H1 (cell line): ENCODE data around the gene RBM20. TPM values are rescaled to one million over a fixed set of nuclear protein-coding genes. Genes with fewer than 3 reads are reported as not detected.

Source experiments
- CTCF ChIA-PET: fragments of 300-600 bp; sonication (Branson Sonifier 250); formaldehyde crosslinking; loops from one replicate; lab custom pipeline; 2021; ENCODE audit not compliant: partially characterized antibody; lab: Charles Lee
- POLR2A ChIA-PET: fragments of 300-600 bp; sonication (Branson Sonifier 250); formaldehyde crosslinking; loops from one replicate; lab custom pipeline; 2021; ENCODE audit warnings: inconsistent platforms; ENCODE audit not compliant: partially characterized antibody; lab: Charles Lee
- DNase-seq, 2 experiments: peaks; one replicate each; pipeline versions ENCODE4 v3.0.0 to v3.0.0-alpha.2; 2010 to 2022; ENCODE audit warnings: low spot score in 2 of 2, low read depth in 1 of 2, mixed read lengths in 1 of 2
- FAIRE-seq: peaks from 2 replicates; lab custom pipeline; 2011; peaks lifted over from hg19 to GRCh38; lab: Jason Lieb, UNC
- H2AFZ ChIP-seq: 2 replicates; pipeline ENCODE4 v1.8.1; 2012; ENCODE audit warnings: low read length, inconsistent platforms
- H2AK5ac ChIP-seq: 2 replicates; pipeline ENCODE4 v1.6.1; 2013; ENCODE audit warnings: low read depth, low read length
- H2BK120ac ChIP-seq: replicated peaks from 2 replicates; pipeline ENCODE3; 2013; ENCODE audit warnings: low read depth, low read length, inconsistent platforms
- H2BK12ac ChIP-seq: 2 replicates; pipeline ENCODE4 v1.6.1; 2013; ENCODE audit warnings: low read depth, low read length
- H2BK15ac ChIP-seq: 2 replicates; pipeline ENCODE4 v1.6.1; 2013; ENCODE audit warnings: low read length
- H2BK20ac ChIP-seq: 2 replicates; pipeline ENCODE4 v1.6.1; 2013; ENCODE audit warnings: low read length
- H2BK5ac ChIP-seq: 2 replicates; pipeline ENCODE4 v1.6.1; 2013; ENCODE audit warnings: low read depth, low read length
- H3K14ac ChIP-seq: 2 replicates; pipeline ENCODE4 v1.6.1; 2013; ENCODE audit warnings: inconsistent platforms; ENCODE audit not compliant: insufficient read length
- H3K18ac ChIP-seq: 2 replicates; pipeline ENCODE4 v1.6.1; 2013; ENCODE audit warnings: low read length; ENCODE audit errors: extremely low read depth
- H3K23ac ChIP-seq: 2 replicates; pipeline ENCODE4 v1.6.1; 2013; ENCODE audit warnings: inconsistent platforms; ENCODE audit not compliant: insufficient read length
- H3K23me2 ChIP-seq: 2 replicates; pipeline ENCODE4 v1.6.1; 2013; ENCODE audit warnings: low read depth, low read length
- H3K27ac ChIP-seq: 2 replicates; pipeline ENCODE4 v1.6.1; 2011; ENCODE audit warnings: low read depth, low read length, inconsistent platforms
- H3K27me3 ChIP-seq, 4 experiments: replicated peaks in 1 of 4; 1 replicate in 1 of 4; 2 replicates in 3 of 4; pipeline versions ENCODE4 v1.6.1 to v1.8.1; 2011 to 2013; ENCODE audit warnings: low read length in 3 of 4, mild to moderate bottlenecking in 3 of 4, inconsistent platforms in 2 of 4, mixed read lengths in 2 of 4, moderate library complexity in 1 of 4; ENCODE audit not compliant: control insufficient read depth in 3 of 4, insufficient read depth in 3 of 4; ENCODE audit errors: extremely low read depth in 1 of 4
- H3K36me3 ChIP-seq, 4 experiments: 2 replicates each; pipeline versions ENCODE4 v1.6.1 to v1.8.1; 2011 to 2013; ENCODE audit warnings: mild to moderate bottlenecking in 4 of 4, low read length in 3 of 4, moderate library complexity in 2 of 4, control low read depth in 1 of 4, inconsistent platforms in 1 of 4; ENCODE audit not compliant: insufficient read depth in 4 of 4, control insufficient read depth in 2 of 4
- H3K4ac ChIP-seq: replicated peaks from 2 replicates; pipeline ENCODE3; 2013; ENCODE audit warnings: low read length, low read depth, mixed read lengths, inconsistent platforms; ENCODE audit not compliant: insufficient read length
- H3K4me1 ChIP-seq, 4 experiments: replicated peaks in 1 of 4; 1 replicate in 1 of 4; 2 replicates in 3 of 4; pipeline versions ENCODE4 v1.6.1 to v1.8.1; 2011 to 2013; ENCODE audit warnings: low read length in 3 of 4, inconsistent platforms in 2 of 4, mixed read lengths in 1 of 4; ENCODE audit not compliant: insufficient read depth in 4 of 4, control insufficient read depth in 3 of 4
- H3K4me2 ChIP-seq, 2 experiments: 2 replicates each; pipeline versions ENCODE4 v1.6.1 to v1.8.1; 2011 to 2013; ENCODE audit warnings: low read depth in 2 of 2, low read length in 2 of 2, control low read depth in 1 of 2, inconsistent platforms in 1 of 2, mild to moderate bottlenecking in 1 of 2; ENCODE audit not compliant: insufficient read depth in 1 of 2
- H3K4me3 ChIP-seq, 4 experiments: fragments of 200-600, 300-600 bp in 1 of 4; sonication (generic), shearing (Covaris generic), sonication (Bioruptor Twin) in 1 of 4; 2 replicates each; pipeline versions ENCODE4 v1.5.1 to v1.8.1; 2011 to 2016; ENCODE audit warnings: low read length in 4 of 4, low read depth in 3 of 4, control low read depth in 2 of 4, inconsistent platforms in 2 of 4, mild to moderate bottlenecking in 2 of 4, mixed read lengths in 1 of 4, moderate library complexity in 1 of 4; ENCODE audit not compliant: insufficient read depth in 2 of 4; ENCODE audit errors: extremely low read depth in 1 of 4
- H3K56ac ChIP-seq: replicated peaks from 2 replicates; pipeline ENCODE3; 2013; ENCODE audit warnings: low read depth, mild to moderate bottlenecking, mixed read lengths, low read length, inconsistent platforms; ENCODE audit not compliant: insufficient read length
- H3K79me1 ChIP-seq: 2 replicates; pipeline ENCODE4 v1.6.1; 2013; ENCODE audit warnings: low read depth, low read length, control low read depth
- H3K79me2 ChIP-seq, 2 experiments: 2 replicates each; pipeline versions ENCODE4 v1.6.1 to v1.8.1; 2012 to 2013; ENCODE audit warnings: low read length in 2 of 2, mild to moderate bottlenecking in 2 of 2, inconsistent platforms in 1 of 2; ENCODE audit not compliant: insufficient read depth in 2 of 2, control insufficient read depth in 1 of 2
- H3K9ac ChIP-seq, 4 experiments: replicated peaks in 1 of 4; 1 replicate in 1 of 4; 2 replicates in 3 of 4; pipeline versions ENCODE4 v1.6.1 to v1.8.1; 2011 to 2013; ENCODE audit warnings: low read depth in 3 of 4, low read length in 3 of 4, control low read depth in 2 of 4, mild to moderate bottlenecking in 2 of 4, moderate library complexity in 2 of 4, inconsistent platforms in 1 of 4; ENCODE audit errors: extremely low read depth in 1 of 4
- H3K9me3 ChIP-seq, 2 experiments: 2 replicates each; pipeline versions ENCODE4 v1.6.1 to v1.8.1; 2012 to 2013; ENCODE audit warnings: mild to moderate bottlenecking in 2 of 2, moderate library complexity in 2 of 2, control low read depth in 1 of 2, inconsistent platforms in 1 of 2, low read depth in 1 of 2, low read length in 1 of 2, mixed read lengths in 1 of 2; ENCODE audit not compliant: insufficient read depth in 2 of 2
- H4K20me1 ChIP-seq, 2 experiments: replicated peaks in 1 of 2; 2 replicates each; pipeline versions ENCODE3 to v1.8.1; 2011 to 2013; ENCODE audit warnings: inconsistent platforms in 2 of 2, low read length in 2 of 2, mild to moderate bottlenecking in 1 of 2; ENCODE audit not compliant: insufficient read depth in 2 of 2, control insufficient read depth in 1 of 2
- H4K5ac ChIP-seq: 2 replicates; pipeline ENCODE4 v1.6.1; 2013; ENCODE audit warnings: low read length, low read depth, mixed read lengths, inconsistent platforms; ENCODE audit not compliant: insufficient read length
- H4K8ac ChIP-seq: 2 replicates; pipeline ENCODE4 v1.8.0; 2013; ENCODE audit warnings: mild to moderate bottlenecking, moderate library complexity, low read length, inconsistent platforms; ENCODE audit not compliant: insufficient read depth; ENCODE audit errors: extremely low read depth
- H4K91ac ChIP-seq: replicated peaks from 2 replicates; pipeline ENCODE3; 2013; ENCODE audit warnings: low read length, mixed read lengths, inconsistent platforms; ENCODE audit not compliant: insufficient read length
- CHD2 ChIP-seq: IDR thresholded peaks from 2 replicates; pipeline ENCODE4 v1.6.1; 2012; ENCODE audit warnings: low read length, improper control_type of control experiment
- FOSL1 ChIP-seq: IDR thresholded peaks from 2 replicates; pipeline ENCODE4 v1.6.1; 2011; ENCODE audit warnings: mild to moderate bottlenecking, low read depth, low read length, moderate library complexity; ENCODE audit not compliant: insufficient read depth
- GTF2F1 ChIP-seq: IDR thresholded peaks from 2 replicates; pipeline ENCODE4 v1.6.1; 2012; ENCODE audit warnings: low read depth, low read length, improper control_type of control experiment, borderline replicate concordance
- HDAC2 ChIP-seq, 2 experiments: fragments of 300-600 bp in 1 of 2; sonication (generic) in 1 of 2; IDR thresholded peaks; 2 replicates each; pipeline ENCODE4 v1.6.1; 2011 to 2012; ENCODE audit warnings: low read depth in 2 of 2, low read length in 2 of 2, mild to moderate bottlenecking in 2 of 2, moderate library complexity in 2 of 2, borderline replicate concordance in 1 of 2, inconsistent platforms in 1 of 2
- SAP30 ChIP-seq: fragments of 300-600 bp; sonication (generic); IDR thresholded peaks from 2 replicates; pipeline ENCODE4 v1.7.1; 2012; ENCODE audit warnings: low read length, moderate library complexity, mild to moderate bottlenecking, inconsistent platforms; ENCODE audit not compliant: insufficient read depth, insufficient replicate concordance
- SIN3A ChIP-seq, 2 experiments: IDR thresholded peaks in 1 of 2; conservative IDR thresholded peaks in 1 of 2; 2 replicates each; pipeline ENCODE4 v1.6.1; 2011 to 2012; ENCODE audit warnings: low read length in 2 of 2, improper control_type of control experiment in 1 of 2, low read depth in 1 of 2, mild to moderate bottlenecking in 1 of 2
- SIX5 ChIP-seq: IDR thresholded peaks from 2 replicates; pipeline ENCODE4 v1.6.1; 2011; ENCODE audit warnings: mild to moderate bottlenecking, low read depth, low read length
- ZNF274 ChIP-seq: IDR thresholded peaks from 2 replicates; pipeline ENCODE4 v1.7.0; 2012; ENCODE audit warnings: low read length, borderline replicate concordance; ENCODE audit errors: extremely low read depth
- WGBS, 2 experiments: shearing (Covaris generic) in 1 of 2; methylation state at CpG; one replicate each; pipeline versions ENCODE4 v1.1.6 to v1.1.7; 2013 to 2015; ENCODE audit warnings: low lambda C conversion rate in 2 of 2, mixed read lengths in 2 of 2, inconsistent platforms in 1 of 2, low coverage in 1 of 2, missing lambda C conversion rate in 1 of 2; ENCODE audit not compliant: insufficient replicate concordance in 2 of 2, insufficient coverage in 1 of 2, insufficient read length in 1 of 2; ENCODE audit errors: extremely low coverage in 1 of 2, missing lambda C conversion rate in 1 of 2; 5-methylcytosine and 5-hydroxymethylcytosine counted together
- polyA plus RNA-seq, 7 experiments: library from polyadenylated mRNA; depleted of rRNA in 3 of 7; stranded (reverse) in 5 of 7; unstranded in 2 of 7; fragments of >200 nt in 5 of 7; fragments of 200-250 nt in 2 of 7; gene quantifications; 1 replicate in 5 of 7; 2 replicates in 1 of 7; 4 replicates in 1 of 7; pipeline versions ENCODE4 v1.2.1 to v1.2.3, GENCODE V29; 2011 to 2013; ENCODE audit warnings: missing spikeins in 2 of 7, mixed read lengths in 2 of 7
- total RNA-seq: library from RNA; stranded (reverse); fragmentation: NEBNext Ultra II Directional; extraction: Animal tissue kit (Norgen Biotek cat#: 25700); gene quantifications from 2 replicates; pipeline ENCODE4 v1.2.1, GENCODE V29; 2021
- TF ChIP-seq, protein P1 (sequence below): IDR thresholded peaks from 2 replicates; pipeline ENCODE4 v1.6.1; 2012; ENCODE audit warnings: inconsistent platforms

The RBM20 gene
- total and polyA plus RNA-seq, 2 of the 8 experiments (the other 6 are each of a cell fraction or from before 2014, with no cell fraction given): 0.05 to 0.63 TPM

- peaks cover 0 to 11% of the 10 kb centered on the region in 2 experiments; a peak in 2 of 4 replicates for H3K79me2 ChIP-seq
- H2BK5ac ChIP-seq: no peak overlapping the region
- DNase-seq: peak; percentile 61 to 82
- H3K9ac ChIP-seq: peak overlapping the region; percentile 62 to 88 (median 70)
- peak overlapping the region; percentile 77 for H3K27ac ChIP-seq
- no peak overlapping the region for H2BK12ac ChIP-seq
- H3K36me3 ChIP-seq: peaks cover 0 to 3% (median 0%) of the 10 kb centered on the region in 4 experiments; a peak in 2 of 8 replicates
- no peak overlapping the region for H3K56ac ChIP-seq
- H3K14ac ChIP-seq: no peak overlapping the region
- H2BK15ac ChIP-seq: no peak overlapping the region
- peak overlapping the region; percentile 81 to 83 for H3K4me2 ChIP-seq
- ChIA-PET POLR2A (interaction anchor here (0.8 to 1.5 kb wide), 9 partner anchors 10 to 568 kb away, joined by 3 to 5 read pairs (median 4); partner anchors contain the start of genes BBIP1, SHOC2 and SMNDC1), CTCF (interaction anchor here (0.6 to 0.7 kb wide), 3 partner anchors 71 to 272 kb away, joined by 3 read pairs; no protein-coding TSS in a partner anchor)
- 1% methylated on average over 12 of the region's 70 CpGs; no CpG with 5 or more reads in 1 of the 2 experiments for WGBS, 2 experiments
- H4K91ac ChIP-seq: peak overlapping the region; percentile 88
- no peak overlapping the region for H3K4ac ChIP-seq
- no peak overlapping the region for H2BK20ac ChIP-seq
- H3K23ac ChIP-seq: no peak overlapping the region
- H3K18ac ChIP-seq: peak overlapping the region; percentile 36; the same call in 1 of the 2 replicates
- H3K23me2 ChIP-seq: peaks cover 2% of the 10 kb centered on the region; the same call in 1 of the 2 replicates
- H2BK120ac ChIP-seq: no peak overlapping the region
- 0 out of 2 replicates have a peak overlapping the region, but pooled peaks have one; percentile 43 for H2AFZ ChIP-seq
- H4K20me1 ChIP-seq: no peaks in the 10 kb centered on the region
- H3K4me1 ChIP-seq: peaks cover 4 to 12% (median 8%) of the 10 kb centered on the region in 4 experiments
- no peak overlapping the region for H2AK5ac ChIP-seq
- H3K79me1 ChIP-seq: no peaks in the 10 kb centered on the region; the same call in 1 of the 2 replicates
- peak overlapping the region; percentile 50 to 74 (median 64) for H3K4me3 ChIP-seq
- FAIRE-seq: no peak
- H4K5ac ChIP-seq: peak overlapping the region; percentile 51
- H4K8ac ChIP-seq: peak overlapping the region; percentile 86; the same call in 1 of the 2 replicates
- H3K9me3 ChIP-seq: no peaks in the 10 kb centered on the region
- H3K27me3 ChIP-seq: no peaks in the 10 kb centered on the region
- TF ChIP-seq CHD2 (no peak), GTF2F1 (no peak), ZNF274 (no peak), HDAC2 (IDR thresholded peaks at IDR 0.05; ENCODE audit: borderline replicate concordance in 1 of 2, low read depth in 2 of 2, low read length in 2 of 2) (peak; percentile 27 to 85; a peak in 2 of 4 replicates), SIN3A (conservative IDR thresholded peaks at IDR 0.05 in 1 of 2, IDR thresholded peaks at IDR 0.05 in 1 of 2; ENCODE audit: low read depth in 1 of 2, low read length in 2 of 2) (0 out of 4 replicates have a peak, but pooled peaks of 1 of the 2 experiments have one; percentile 38), SAP30 (no peak), FOSL1 (no peak), SIX5 (no peak)
- TF ChIP-seq, protein P1, sequence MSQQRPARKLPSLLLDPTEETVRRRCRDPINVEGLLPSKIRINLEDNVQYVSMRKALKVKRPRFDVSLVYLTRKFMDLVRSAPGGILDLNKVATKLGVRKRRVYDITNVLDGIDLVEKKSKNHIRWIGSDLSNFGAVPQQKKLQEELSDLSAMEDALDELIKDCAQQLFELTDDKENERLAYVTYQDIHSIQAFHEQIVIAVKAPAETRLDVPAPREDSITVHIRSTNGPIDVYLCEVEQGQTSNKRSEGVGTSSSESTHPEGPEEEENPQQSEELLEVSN: peak; percentile 82
Measured at GRCh38 chr10:110872145-110872983, 228.2 kb downstream of the RBM20 start.
